Caco-2 (cell line): ENCODE data around the gene CDH13. TPM values are rescaled to one million over a fixed set of nuclear protein-coding genes. Genes with fewer than 3 reads are reported as not detected.

Source experiments
- BruUV-seq: library from RNA; stranded (reverse); fragments of 400-500 nt; replicated peaks from 2 replicates; lab custom pipeline; 2021; lab: Mats Ljungman, UMichigan
- CTCF ChIA-PET: fragments of 300-600 bp; sonication (Branson Sonifier 250); formaldehyde crosslinking; loops from one replicate; lab custom pipeline; 2022; ENCODE audit warnings: antibody characterized with exemption; lab: Charles Lee
- POLR2A ChIA-PET: fragments of 300-600 bp; sonication (Branson Sonifier 250); formaldehyde crosslinking; loops from one replicate; lab custom pipeline; 2022; ENCODE audit warnings: antibody characterized with exemption; lab: Charles Lee
- DNase-seq, 2 experiments: peaks; one replicate each; pipeline versions ENCODE4 v3.0.0 to v3.0.0-alpha.2; 2020 to 2022
- H3K27me3 ChIP-seq: replicated peaks from 2 replicates; pipeline ENCODE4 v1.6.0; 2011; ENCODE audit warnings: low read length; ENCODE audit not compliant: control insufficient read depth, insufficient read depth
- H3K36me3 ChIP-seq: 2 replicates; pipeline ENCODE4 v1.5.1; 2011; ENCODE audit warnings: low read length; ENCODE audit not compliant: control insufficient read depth, insufficient read depth
- H3K4me1 ChIP-seq: fragments of 250-450 bp; sonication (Bioruptor Pico); 2 replicates; pipeline ENCODE4 v1.5.1; 2020; ENCODE audit warnings: mild to moderate bottlenecking
- H3K4me3 ChIP-seq: 2 replicates; pipeline ENCODE4 v1.5.1; 2011; ENCODE audit warnings: low read depth, mild to moderate bottlenecking, control low read depth, low read length
- H3K9me3 ChIP-seq: fragments of 250-450 bp; sonication (Bioruptor Pico); 2 replicates; pipeline ENCODE4 v1.5.1; 2020; ENCODE audit warnings: mild to moderate bottlenecking, moderate library complexity
- H3K27ac Mint-ChIP-seq: one replicate; pipeline ENCODE4 v1.8.0; 2022; ENCODE audit warnings: mixed read lengths; ENCODE audit not compliant: unreplicated experiment
- H3K27me3 Mint-ChIP-seq: one replicate; pipeline ENCODE4 v1.8.0; 2022; ENCODE audit warnings: mixed read lengths; ENCODE audit not compliant: insufficient read depth, unreplicated experiment
- H3K36me3 Mint-ChIP-seq: one replicate; pipeline ENCODE4 v1.8.0; 2022; ENCODE audit warnings: mild to moderate bottlenecking, mixed read lengths; ENCODE audit not compliant: insufficient read depth, unreplicated experiment
- H3K4me1 Mint-ChIP-seq: one replicate; pipeline ENCODE4 v1.8.0; 2022; ENCODE audit warnings: low read depth, mixed read lengths; ENCODE audit not compliant: unreplicated experiment
- H3K4me3 Mint-ChIP-seq: one replicate; pipeline ENCODE4 v1.8.0; 2022; ENCODE audit warnings: mild to moderate bottlenecking, moderate library complexity, mixed read lengths; ENCODE audit not compliant: unreplicated experiment
- H3K9me3 Mint-ChIP-seq: one replicate; pipeline ENCODE4 v1.8.0; 2022; ENCODE audit warnings: mixed read lengths; ENCODE audit not compliant: unreplicated experiment
- intact Hi-C: fragments of 100-400 bp; cut with micrococcal nuclease; formaldehyde crosslinking; loops from one replicate; pipeline ENCODE4 v1.10.0; 2022; ENCODE audit not compliant: unreplicated experiment
- total RNA-seq: library from RNA; stranded (reverse); gene quantifications from 2 replicates; pipeline ENCODE4 v1.2.3, GENCODE V29; 2022
- TF ChIP-seq, protein P1 (sequence below), 2 experiments: fragments of 200-600 bp in 1 of 2; IDR thresholded peaks; 1 replicate in 1 of 2; 2 replicates in 1 of 2; pipeline versions ENCODE4 v1.5.1 to v1.8.0; 2011 to 2022; ENCODE audit warnings: antibody characterized with exemption in 1 of 2, control low read depth in 1 of 2, inconsistent platforms in 1 of 2, low read depth in 1 of 2, low read length in 1 of 2, mild to moderate bottlenecking in 1 of 2, moderate library complexity in 1 of 2; ENCODE audit not compliant: insufficient read depth in 1 of 2, severe bottlenecking in 1 of 2, unreplicated experiment in 1 of 2

Gene CDH13
- total RNA-seq, 1 experiment from 2014 or later: 2.2 TPM

DNA sequence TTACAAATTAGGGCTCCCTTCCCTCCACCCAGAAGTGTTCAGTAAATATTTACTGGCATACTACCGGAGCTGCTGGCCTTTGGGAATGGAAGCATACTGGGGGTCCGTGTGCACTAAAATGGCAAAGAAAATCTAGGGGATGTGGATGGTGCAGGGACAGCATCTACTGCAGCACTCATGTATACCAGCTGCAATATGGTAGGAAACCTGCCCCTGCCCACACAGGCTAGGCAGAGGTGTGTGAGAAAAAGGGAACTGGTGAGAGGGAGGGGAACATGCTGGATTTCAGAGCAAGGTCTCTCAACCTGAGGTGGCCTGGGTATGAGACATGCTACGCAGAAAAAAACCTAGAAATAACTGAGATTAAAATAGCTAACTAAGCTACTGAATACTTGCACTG, 145.4 kb downstream of the CDH13 start:
- intact Hi-C loops: no loop called here
- BruUV-seq: no TSS peak
- no peak for DNase-seq
- ChIA-PET CTCF (no interaction called here), POLR2A (no interaction called here)
- TF ChIP-seq, protein P1, sequence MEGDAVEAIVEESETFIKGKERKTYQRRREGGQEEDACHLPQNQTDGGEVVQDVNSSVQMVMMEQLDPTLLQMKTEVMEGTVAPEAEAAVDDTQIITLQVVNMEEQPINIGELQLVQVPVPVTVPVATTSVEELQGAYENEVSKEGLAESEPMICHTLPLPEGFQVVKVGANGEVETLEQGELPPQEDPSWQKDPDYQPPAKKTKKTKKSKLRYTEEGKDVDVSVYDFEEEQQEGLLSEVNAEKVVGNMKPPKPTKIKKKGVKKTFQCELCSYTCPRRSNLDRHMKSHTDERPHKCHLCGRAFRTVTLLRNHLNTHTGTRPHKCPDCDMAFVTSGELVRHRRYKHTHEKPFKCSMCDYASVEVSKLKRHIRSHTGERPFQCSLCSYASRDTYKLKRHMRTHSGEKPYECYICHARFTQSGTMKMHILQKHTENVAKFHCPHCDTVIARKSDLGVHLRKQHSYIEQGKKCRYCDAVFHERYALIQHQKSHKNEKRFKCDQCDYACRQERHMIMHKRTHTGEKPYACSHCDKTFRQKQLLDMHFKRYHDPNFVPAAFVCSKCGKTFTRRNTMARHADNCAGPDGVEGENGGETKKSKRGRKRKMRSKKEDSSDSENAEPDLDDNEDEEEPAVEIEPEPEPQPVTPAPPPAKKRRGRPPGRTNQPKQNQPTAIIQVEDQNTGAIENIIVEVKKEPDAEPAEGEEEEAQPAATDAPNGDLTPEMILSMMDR (IDR thresholded peaks at IDR 0.05; ENCODE audit: insufficient read depth in 1 of 2, low read depth in 1 of 2, low read length in 1 of 2, severe bottlenecking in 1 of 2, unreplicated experiment in 1 of 2): no peak
- Mint-ChIP-seq H3K4me3 (no peak overlapping the region), H3K27ac (no peak overlapping the region), H3K9me3 (no peaks in the 10 kb centered on the region), H3K36me3 (no peaks in the 10 kb centered on the region), H3K4me1 (no peaks in the 10 kb centered on the region), H3K27me3 (peaks cover 23% of the 10 kb centered on the region)
- Histone ChIP-seq H3K4me3 (no peak overlapping the region), H3K4me1 (no peaks in the 10 kb centered on the region), H3K36me3 (no peaks in the 10 kb centered on the region), H3K9me3 (no peaks in the 10 kb centered on the region), H3K27me3 (peaks cover 1% of the 10 kb centered on the region; the same call in 1 of the 2 replicates)

DNA sequence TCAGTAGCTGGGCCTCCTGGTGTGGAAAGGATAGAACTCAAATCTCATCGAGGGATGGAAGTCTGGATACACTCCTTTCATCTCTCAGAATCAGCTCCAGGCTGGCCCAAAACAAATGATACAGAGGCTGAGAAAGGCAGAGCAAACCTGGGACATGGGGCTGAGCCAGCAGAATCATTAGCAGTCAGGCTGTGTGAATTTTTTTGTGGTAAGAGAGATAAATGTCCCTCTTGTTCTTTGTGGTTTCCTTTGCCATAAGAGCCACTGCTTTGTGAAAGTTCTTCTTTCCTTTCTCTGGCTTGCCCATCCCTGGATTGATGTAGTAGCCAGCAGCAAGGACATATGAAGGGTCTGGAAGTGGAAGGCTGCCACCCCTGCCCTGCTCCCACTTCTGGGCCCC, 146.2 kb downstream of the CDH13 start:
- H3K9me3 ChIP-seq: no peaks in the 10 kb centered on the region
- Mint-ChIP-seq H3K36me3 (no peaks in the 10 kb centered on the region), H3K4me1 (no peaks in the 10 kb centered on the region), H3K27ac (no peak overlapping the region), H3K27me3 (peaks cover 18% of the 10 kb centered on the region), H3K4me3 (no peak overlapping the region), H3K9me3 (no peaks in the 10 kb centered on the region)
- H3K36me3 ChIP-seq: no peaks in the 10 kb centered on the region
- H3K4me3 ChIP-seq: no peak overlapping the region
- no peaks in the 10 kb centered on the region; the same call in 1 of the 2 replicates for H3K27me3 ChIP-seq
- POLR2A ChIA-PET: no interaction called here
- H3K4me1 ChIP-seq: no peaks in the 10 kb centered on the region
- intact Hi-C loops: no loop called here
- BruUV-seq: no TSS peak
- CTCF ChIA-PET: no interaction called here
- DNase-seq: no peak
- TF ChIP-seq, protein P1 (IDR thresholded peaks at IDR 0.05; ENCODE audit: insufficient read depth in 1 of 2, low read depth in 1 of 2, low read length in 1 of 2, severe bottlenecking in 1 of 2, unreplicated experiment in 1 of 2): no peak

DNA sequence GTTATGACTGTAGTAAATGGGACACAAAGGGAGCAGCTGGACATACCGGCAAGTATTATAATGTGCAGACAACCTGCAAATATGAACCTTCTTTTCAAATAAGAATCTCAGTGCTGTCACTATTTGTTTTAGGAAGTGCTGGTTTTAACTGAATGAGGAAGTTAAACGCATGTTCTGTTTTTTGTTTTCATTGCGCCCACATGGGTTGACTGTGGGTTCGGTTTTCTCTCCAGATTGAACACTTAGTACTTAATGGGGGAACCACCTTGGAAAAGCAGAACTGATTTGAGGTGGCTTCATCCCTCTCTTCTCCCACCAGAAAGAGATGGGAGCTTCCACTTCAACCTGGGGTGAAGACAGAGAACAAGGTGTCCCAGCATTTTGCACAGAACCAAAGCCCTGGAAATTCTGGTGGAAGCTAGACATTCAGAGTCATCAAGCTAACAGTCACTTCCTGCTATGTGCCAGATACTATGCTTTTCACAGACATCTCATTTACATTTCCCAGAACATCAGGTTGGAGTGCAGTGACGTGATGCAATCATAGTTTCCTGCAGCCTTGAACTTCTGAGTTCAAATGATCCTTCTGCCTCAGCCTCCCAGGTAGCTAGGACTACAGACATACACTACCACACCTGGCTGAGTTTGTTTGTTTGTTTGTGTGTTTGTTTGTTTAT, 149.8 kb downstream of the CDH13 start:
- BruUV-seq: no TSS peak
- H3K36me3 ChIP-seq: no peaks in the 10 kb centered on the region
- H3K27ac Mint-ChIP-seq: no peak overlapping the region
- H3K4me3 Mint-ChIP-seq: no peak overlapping the region
- TF ChIP-seq, protein P1 (IDR thresholded peaks at IDR 0.05; ENCODE audit: insufficient read depth in 1 of 2, low read depth in 1 of 2, low read length in 1 of 2, severe bottlenecking in 1 of 2, unreplicated experiment in 1 of 2): no peak
- H3K4me3 ChIP-seq: no peak overlapping the region
- intact Hi-C loops: no loop called here
- H3K27me3 ChIP-seq: no peaks in the 10 kb centered on the region
- no peaks in the 10 kb centered on the region for H3K9me3 Mint-ChIP-seq
- no peaks in the 10 kb centered on the region for H3K4me1 Mint-ChIP-seq
- DNase-seq: no peak
- H3K36me3 Mint-ChIP-seq: no peaks in the 10 kb centered on the region
- CTCF ChIA-PET: no interaction called here
- POLR2A ChIA-PET: no interaction called here
- H3K4me1 ChIP-seq: no peaks in the 10 kb centered on the region
- peaks cover 19% of the 10 kb centered on the region for H3K27me3 Mint-ChIP-seq
- H3K9me3 ChIP-seq: no peaks in the 10 kb centered on the region
